Smooth muscle cell (in vitro differentiated cells): ENCODE results near the gene ZNF672. TPM values are rescaled to one million over a fixed set of nuclear protein-coding genes. Genes with fewer than 3 reads are reported as not detected.

Experiments
- DNase-seq: peaks from one replicate; lab custom pipeline; 2025; ENCODE audit not compliant: unreplicated experiment; lab: John Stamatoyannopoulos, UW
- H2AFZ ChIP-seq: fragments of 200-600 bp; sonication (generic); 2 replicates; pipeline ENCODE4 v1.6.0; 2016; ENCODE audit warnings: antibody characterized with exemption, low read depth, mild to moderate bottlenecking
- H3F3A ChIP-seq: fragments of 200-600 bp; sonication (generic); 2 replicates; pipeline ENCODE4 v1.6.0; 2017; ENCODE audit warnings: antibody characterized with exemption, low read depth
- H3K27ac ChIP-seq: fragments of 200-600 bp; sonication (generic); 2 replicates; pipeline ENCODE4 v1.5.1; 2016; ENCODE audit warnings: low read depth, mild to moderate bottlenecking
- H3K27me3 ChIP-seq: fragments of 200-600 bp; sonication (generic); 2 replicates; pipeline ENCODE4 v1.6.1; 2016; ENCODE audit warnings: low read depth, mild to moderate bottlenecking
- H3K36me3 ChIP-seq: fragments of 200-600 bp; sonication (generic); 2 replicates; pipeline ENCODE4 v1.5.1; 2016; ENCODE audit warnings: low read depth
- H3K4me1 ChIP-seq: fragments of 200-600 bp; sonication (generic); 2 replicates; pipeline ENCODE4 v1.5.1; 2016; ENCODE audit warnings: low read depth
- H3K4me2 ChIP-seq: fragments of 200-600 bp; sonication (generic); 2 replicates; pipeline ENCODE4 v1.6.0; 2016; ENCODE audit warnings: mild to moderate bottlenecking
- H3K4me3 ChIP-seq: fragments of 200-600 bp; sonication (generic); 2 replicates; pipeline ENCODE4 v1.5.1; 2016; ENCODE audit warnings: mild to moderate bottlenecking
- H3K79me2 ChIP-seq: fragments of 200-600 bp; sonication (generic); 2 replicates; pipeline ENCODE4 v1.6.0; 2016; ENCODE audit warnings: low read depth, mild to moderate bottlenecking
- H3K9ac ChIP-seq: fragments of 200-600 bp; sonication (generic); 2 replicates; pipeline ENCODE4 v1.6.0; 2016; ENCODE audit warnings: low read depth
- H3K9me3 ChIP-seq: fragments of 200-600 bp; sonication (generic); replicated peaks from 2 replicates; pipeline ENCODE4 v1.5.1; 2016; ENCODE audit warnings: low read depth
- H4K20me1 ChIP-seq: fragments of 200-600 bp; sonication (generic); 2 replicates; pipeline ENCODE4 v1.6.0; 2016; ENCODE audit warnings: low read depth
- CTCF ChIP-seq: fragments of 200-600 bp; sonication (generic); IDR thresholded peaks from 2 replicates; pipeline ENCODE4 v1.5.1; 2017; ENCODE audit warnings: borderline replicate concordance, mild to moderate bottlenecking, antibody characterized with exemption; ENCODE audit not compliant: insufficient read depth, poor library complexity, severe bottlenecking
- WGBS: methylation state at CpG from one replicate; pipeline ENCODE4 v1.1.7; 2016; ENCODE audit warnings: low lambda C conversion rate; 5-methylcytosine and 5-hydroxymethylcytosine counted together
- polyA plus RNA-seq: library from polyadenylated mRNA; unstranded; fragments of >200 nt; fragmentation: Nextera tagmentation; extraction: Ambion mirVana; gene quantifications from 2 replicates; pipeline ENCODE4 v1.2.1, GENCODE V29; 2016
- total RNA-seq: library from RNA; depleted of rRNA; stranded (reverse); fragments of >200 nt; gene quantifications from 2 replicates; pipeline ENCODE4 v1.2.3, GENCODE V29; 2014

The ZNF672 gene
- total and polyA plus RNA-seq, 2 experiments from 2014 or later, result 25.8 to 28.7 TPM

GRCh38 chr1:248849637-248850036, 11.6 kb downstream of the ZNF672 start:
- no peak for TF ChIP-seq CTCF
- H3K9me3 ChIP-seq, result no peaks in the 10 kb centered on the region
- H3K27me3 ChIP-seq, result no peaks in the 10 kb centered on the region
- no peak overlapping the region for H3K4me2 ChIP-seq
- H3K4me3 ChIP-seq, result no peak overlapping the region
- H3K4me1 ChIP-seq, result no peaks in the 10 kb centered on the region
- no peaks in the 10 kb centered on the region for H3K36me3 ChIP-seq
- H2AFZ ChIP-seq, result no peak overlapping the region
- H3K27ac ChIP-seq, result no peak overlapping the region
- H3F3A ChIP-seq, result no peaks in the 10 kb centered on the region
- 85% methylated on average over 3 of the region's 3 CpGs for WGBS
- H4K20me1 ChIP-seq, result peaks cover 6% of the 10 kb centered on the region
- DNase-seq, result no peak
- H3K79me2 ChIP-seq, result no peaks in the 10 kb centered on the region
- H3K9ac ChIP-seq, result no peak overlapping the region

- Histone ChIP-seq H3K36me3 (no peaks in the 10 kb centered on the region), H3F3A (no peaks in the 10 kb centered on the region), H3K4me2 (no peak overlapping the region), H3K9me3 (no peaks in the 10 kb centered on the region), H3K4me1 (no peaks in the 10 kb centered on the region), H3K4me3 (no peak overlapping the region), H3K9ac (no peak overlapping the region), H3K79me2 (no peaks in the 10 kb centered on the region), H3K27ac (no peak overlapping the region), H3K27me3 (no peaks in the 10 kb centered on the region), H2AFZ (no peak overlapping the region), H4K20me1 (peaks cover 6% of the 10 kb centered on the region)
- TF ChIP-seq CTCF, result no peak
- WGBS, result over 99% methylated on average over 9 of the region's 9 CpGs
- DNase-seq, result no peak
Measured at GRCh38 chr1:248850124-248850523, 12.1 kb downstream of the ZNF672 start.

GRCh38 chr1:248850536-248851251, 12.7 kb downstream of the ZNF672 start:
- DNase-seq, result no peak
- H3K9ac ChIP-seq, result no peak overlapping the region
- no peak overlapping the region for H3K4me3 ChIP-seq
- no peaks in the 10 kb centered on the region for H3K27me3 ChIP-seq
- H4K20me1 ChIP-seq, result peaks cover 6% of the 10 kb centered on the region
- no peak for TF ChIP-seq CTCF
- no peak overlapping the region for H3K4me2 ChIP-seq
- WGBS, result 89% methylated on average over 10 of the region's 10 CpGs
- no peaks in the 10 kb centered on the region for H3K9me3 ChIP-seq
- no peaks in the 10 kb centered on the region for H3K36me3 ChIP-seq
- H3K27ac ChIP-seq, result no peak overlapping the region
- H3F3A ChIP-seq, result no peaks in the 10 kb centered on the region
- H3K4me1 ChIP-seq, result no peaks in the 10 kb centered on the region
- H3K79me2 ChIP-seq, result no peaks in the 10 kb centered on the region
- no peak overlapping the region for H2AFZ ChIP-seq

- Histone ChIP-seq H2AFZ (no peak overlapping the region), H3F3A (no peaks in the 10 kb centered on the region), H3K9me3 (no peaks in the 10 kb centered on the region), H3K27ac (no peak overlapping the region), H3K9ac (no peak overlapping the region), H3K79me2 (no peaks in the 10 kb centered on the region), H3K4me3 (no peak overlapping the region), H3K27me3 (no peaks in the 10 kb centered on the region), H4K20me1 (peaks cover 6% of the 10 kb centered on the region), H3K4me1 (no peaks in the 10 kb centered on the region), H3K36me3 (no peaks in the 10 kb centered on the region), H3K4me2 (no peak overlapping the region)
- TF ChIP-seq CTCF, result no peak
- WGBS, result 95% methylated on average over 2 of the region's 2 CpGs
- no peak for DNase-seq
Measured at GRCh38 chr1:248851390-248851789, 13.4 kb downstream of the ZNF672 start.
